HepG2 (cell line): ENCODE measurements around the gene DACT2. TPM values are rescaled to one million over a fixed set of nuclear protein-coding genes. Genes with fewer than 3 reads are reported as not detected.
A peak's percentile ranks its signal among the peaks of the same experiment; 100 is the strongest.

Experiments
- ATAC-seq: fragments of 200-7000 bp; cut with Tn5 transposase; 3 replicates; pipeline ENCODE4 v1.9.1; 2020; ENCODE audit warnings: mild to moderate bottlenecking, moderate library complexity
- BruUV-seq: library from RNA; stranded (reverse); fragments of 400-500 nt; replicated peaks from 2 replicates; lab custom pipeline; 2021; lab: Mats Ljungman, UMichigan
- CTCF ChIA-PET: fragments of 300-600 bp; formaldehyde crosslinking; extraction: SDS; loops from one replicate; lab custom pipeline; 2021; ENCODE audit warnings: low total read pairs, inconsistent platforms, low intra/inter-chr PET ratio; lab: Yijun Ruan, JAX
- POLR2A ChIA-PET: fragments of 350-600 bp; sonication (Branson Sonifier 250); formaldehyde crosslinking; loops from one replicate; lab custom pipeline; 2020; ENCODE audit warnings: antibody characterized with exemption, inconsistent platforms; lab: Yijun Ruan, JAX
- DNase-seq: peaks from one replicate; pipeline ENCODE4 v3.0.0-alpha.2; 2015; ENCODE audit warnings: low spot score
- FAIRE-seq: peaks from 3 replicates; lab custom pipeline; 2011; peaks lifted over from hg19 to GRCh38; lab: Jason Lieb, UNC
- H2AFZ ChIP-seq: one replicate; pipeline ENCODE4 v1.6.1; 2011; ENCODE audit warnings: low read length, inconsistent platforms
- H3K27ac ChIP-seq: fragments of 300-600 bp; 3 replicates; pipeline ENCODE4 v1.8.0; 2011; ENCODE audit warnings: mixed run types, mild to moderate bottlenecking, mixed read lengths, low read length, inconsistent platforms; ENCODE audit not compliant: insufficient read depth; ENCODE audit errors: extremely low read length
- H3K27me3 ChIP-seq, 2 experiments: fragments of 200-600 bp in 1 of 2; 2 replicates in 1 of 2; 3 replicates in 1 of 2; pipeline versions ENCODE4 v1.6.0 to v1.8.0; 2011; ENCODE audit warnings: low read length in 2 of 2, mild to moderate bottlenecking in 2 of 2, moderate library complexity in 2 of 2, inconsistent platforms in 1 of 2; ENCODE audit not compliant: insufficient read depth in 2 of 2, control insufficient read depth in 1 of 2
- H3K36me3 ChIP-seq, 2 experiments: fragments of 200-600 bp in 1 of 2; replicated peaks in 1 of 2; 2 replicates in 1 of 2; 3 replicates in 1 of 2; pipeline versions ENCODE4 v1.5.1 to v1.8.0; 2011; ENCODE audit warnings: low read length in 2 of 2, inconsistent platforms in 1 of 2; ENCODE audit not compliant: insufficient read depth in 2 of 2, control insufficient read depth in 1 of 2
- H3K4me1 ChIP-seq: 2 replicates; pipeline ENCODE4 v1.5.1; 2012; ENCODE audit warnings: low read length, inconsistent platforms; ENCODE audit not compliant: insufficient read depth
- H3K4me2 ChIP-seq: 2 replicates; pipeline ENCODE4 v1.6.0; 2011; ENCODE audit warnings: low read depth, low read length, inconsistent platforms
- H3K4me3 ChIP-seq, 3 experiments: fragments of 200-600 bp in 1 of 3; sonication (generic), shearing (Covaris generic) in 1 of 3; replicated peaks in 1 of 3; 2 replicates each; pipeline ENCODE4 v1.5.1; 2011 to 2016; ENCODE audit warnings: low read length in 3 of 3, inconsistent platforms in 2 of 3, low read depth in 2 of 3, mild to moderate bottlenecking in 2 of 3, control low read depth in 1 of 3, mixed read lengths in 1 of 3; ENCODE audit not compliant: insufficient read depth in 1 of 3
- H3K79me2 ChIP-seq: one replicate; pipeline ENCODE4 v1.6.1; 2011; ENCODE audit warnings: low read length, inconsistent platforms; ENCODE audit not compliant: insufficient read depth
- H3K9ac ChIP-seq: 2 replicates; pipeline ENCODE4 v1.6.0; 2011; ENCODE audit warnings: mild to moderate bottlenecking, low read depth, low read length, inconsistent platforms; ENCODE audit not compliant: insufficient read depth
- H3K9me3 ChIP-seq: 2 replicates; pipeline ENCODE4 v1.5.1; 2012; ENCODE audit warnings: mild to moderate bottlenecking, low read length
- H4K20me1 ChIP-seq: 2 replicates; pipeline ENCODE4 v1.6.0; 2011; ENCODE audit warnings: inconsistent platforms, mild to moderate bottlenecking, low read length, moderate library complexity; ENCODE audit not compliant: insufficient read depth
- ATF7 ChIP-seq, 2 experiments: fragments of 450-650 bp in 1 of 2; sonication (generic) in 1 of 2; formaldehyde crosslinking in 1 of 2; IDR thresholded peaks; 2 replicates each; pipeline versions ENCODE4 v1.4.0 to v1.6.1; 2016 to 2020; ENCODE audit warnings: antibody characterized with exemption in 1 of 2, mild to moderate bottlenecking in 1 of 2, missing genetic modification reagents in 1 of 2
- CREB1 ChIP-seq, 2 experiments: fragments of 450-650 bp in 1 of 2; IDR thresholded peaks; 2 replicates each; pipeline ENCODE4 v1.6.1; 2016 to 2017; ENCODE audit warnings: control low read depth in 1 of 2, mild to moderate bottlenecking in 1 of 2, missing compliant biosample characterization in 1 of 2, missing genetic modification characterization in 1 of 2
- EED ChIP-seq: sonication (generic); formaldehyde crosslinking; IDR thresholded peaks from 2 replicates; pipeline ENCODE4 v1.5.0; 2020; ENCODE audit warnings: mild to moderate bottlenecking, missing genetic modification reagents
- HNRNPLL ChIP-seq: fragments of 200-400 bp; formaldehyde crosslinking; IDR thresholded peaks from 2 replicates; pipeline ENCODE4 v1.6.1; 2017; ENCODE audit warnings: mild to moderate bottlenecking, low read depth, low read length; ENCODE audit not compliant: poor library complexity, severe bottlenecking
- MBNL3 ChIP-seq: fragments of 250-450 bp; sonication (Bioruptor Pico); conservative IDR thresholded peaks from 2 replicates; pipeline ENCODE4 v1.8.0; 2022; ENCODE audit warnings: mild to moderate bottlenecking, inconsistent platforms
- PAX8 ChIP-seq: sonication (generic); formaldehyde crosslinking; IDR thresholded peaks from 2 replicates; pipeline ENCODE4 v1.8.0; 2022; ENCODE audit warnings: mild to moderate bottlenecking, missing genetic modification reagents, borderline replicate concordance
- PHF5A ChIP-seq: IDR thresholded peaks from one replicate; pipeline ENCODE4 v1.6.1; 2018; ENCODE audit warnings: low read depth, missing genetic modification reagents; ENCODE audit not compliant: unreplicated experiment
- RBM39 ChIP-seq: fragments of 200-400 bp; formaldehyde crosslinking; IDR thresholded peaks from one replicate; pipeline ENCODE4 v1.6.1; 2018; ENCODE audit warnings: antibody characterized with exemption, mild to moderate bottlenecking, low read depth, low read length; ENCODE audit not compliant: poor library complexity, severe bottlenecking
- RFXAP ChIP-seq: sonication (generic); formaldehyde crosslinking; IDR thresholded peaks from 2 replicates; pipeline ENCODE4 v1.4.0; 2020; ENCODE audit warnings: missing genetic modification reagents, borderline replicate concordance
- SKIL ChIP-seq: sonication (generic); formaldehyde crosslinking; IDR thresholded peaks from 2 replicates; pipeline ENCODE4 v1.8.0; 2022; ENCODE audit warnings: missing genetic modification reagents, mild to moderate bottlenecking, moderate library complexity, borderline replicate concordance
- XRCC5 ChIP-seq: fragments of 200-400 bp; formaldehyde crosslinking; optimal IDR thresholded peaks from 2 replicates; pipeline ENCODE3; 2017; ENCODE audit warnings: mild to moderate bottlenecking, low read length
- ZBTB20 ChIP-seq: sonication (generic); formaldehyde crosslinking; IDR thresholded peaks from 2 replicates; pipeline ENCODE4 v1.8.1; 2023; ENCODE audit warnings: missing genetic modification reagents, low read depth, mild to moderate bottlenecking, borderline replicate concordance
- ZNF263 ChIP-seq: sonication (generic); formaldehyde crosslinking; IDR thresholded peaks from 2 replicates; pipeline ENCODE4 v1.4.0; 2020; ENCODE audit warnings: missing genetic modification reagents
- ZNF589 ChIP-seq: sonication (generic); formaldehyde crosslinking; conservative IDR thresholded peaks from 2 replicates; pipeline ENCODE4 v1.8.0; 2022; ENCODE audit warnings: mild to moderate bottlenecking, moderate library complexity, missing genetic modification reagents
- ZNF713 ChIP-seq: sonication (generic); formaldehyde crosslinking; IDR thresholded peaks from 2 replicates; pipeline ENCODE4 v1.4.0; 2020; ENCODE audit warnings: mild to moderate bottlenecking, missing genetic modification reagents
- ZSCAN31 ChIP-seq: sonication (generic); formaldehyde crosslinking; IDR thresholded peaks from 2 replicates; pipeline ENCODE4 v1.5.0; 2020; ENCODE audit warnings: low read depth, mild to moderate bottlenecking, missing genetic modification reagents
- WGBS: methylation state at CpG from one replicate; pipeline ENCODE4 v1.1.6; 2017; ENCODE audit warnings: low lambda C conversion rate; 5-methylcytosine and 5-hydroxymethylcytosine counted together
- in situ Hi-C: cut with HindIII; loops from 2 replicates; pipeline ENCODE4 v1.10.0; 2017; ENCODE audit warnings: low pct_unique_long_range_greater_than_20kb; ENCODE audit not compliant: extremely low pct_ligation_motif_present
- intact Hi-C: fragments of 100-400 bp; cut with micrococcal nuclease; formaldehyde crosslinking; loops from one replicate; pipeline ENCODE4 v1.10.0; 2022; ENCODE audit not compliant: unreplicated experiment
- polyA plus RNA-seq, 8 experiments: library from polyadenylated mRNA; depleted of rRNA in 3 of 8; stranded (reverse) in 7 of 8; unstranded in 1 of 8; fragments of >200 nt; fragmentation: Illumina TruSeq in 4 of 8; extraction: Trizol in 4 of 8; gene quantifications; 2 replicates each; pipeline versions ENCODE4 v1.2.1 to v1.2.3, GENCODE V29; 2011 to 2016; ENCODE audit warnings: low read depth in 4 of 8, missing spikeins in 1 of 8, mixed read lengths in 1 of 8; ENCODE audit not compliant: insufficient read depth in 1 of 8
- total RNA-seq, 5 experiments: library from RNA; depleted of rRNA; stranded (reverse); fragments of >200 nt; fragmentation: Illumina TruSeq; extraction: Trizol; gene quantifications; 2 replicates each; pipeline ENCODE4 v1.2.3, GENCODE V29; 2016; ENCODE audit warnings: low read depth in 1 of 5
- TF ChIP-seq, protein P1 (sequence below): sonication (generic); formaldehyde crosslinking; IDR thresholded peaks from 2 replicates; pipeline ENCODE4 v1.5.0; 2020; ENCODE audit warnings: missing genetic modification reagents

The DACT2 gene
- total and polyA plus RNA-seq, 2 of the 13 experiments (the other 11 are each of a cell fraction or from before 2014, with no cell fraction given) = 0.15 TPM; not detected in 1

- no peak for TF ChIP-seq ZNF713 (CRISPR knock-in tag)
- TF ChIP-seq, protein P1, sequence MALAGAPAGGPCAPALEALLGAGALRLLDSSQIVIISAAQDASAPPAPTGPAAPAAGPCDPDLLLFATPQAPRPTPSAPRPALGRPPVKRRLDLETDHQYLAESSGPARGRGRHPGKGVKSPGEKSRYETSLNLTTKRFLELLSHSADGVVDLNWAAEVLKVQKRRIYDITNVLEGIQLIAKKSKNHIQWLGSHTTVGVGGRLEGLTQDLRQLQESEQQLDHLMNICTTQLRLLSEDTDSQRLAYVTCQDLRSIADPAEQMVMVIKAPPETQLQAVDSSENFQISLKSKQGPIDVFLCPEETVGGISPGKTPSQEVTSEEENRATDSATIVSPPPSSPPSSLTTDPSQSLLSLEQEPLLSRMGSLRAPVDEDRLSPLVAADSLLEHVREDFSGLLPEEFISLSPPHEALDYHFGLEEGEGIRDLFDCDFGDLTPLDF (CRISPR knock-in tag) = no peak
- TF ChIP-seq PAX8 (CRISPR knock-in tag) = no peak
- TF ChIP-seq PHF5A (CRISPR knock-in tag) = peak; percentile 35
- TF ChIP-seq MBNL3 (CRISPR knock-in tag) = no peak
- no peak for TF ChIP-seq RBM39
- TF ChIP-seq EED (CRISPR knock-in tag) = no peak
- TF ChIP-seq ZBTB20 = peak; percentile 55; the same call in 1 of the 2 replicates
These were observed 7.0 kb upstream of the DACT2 start (continued) for GRCh38 chr6:168326294-168327261.

DNA sequence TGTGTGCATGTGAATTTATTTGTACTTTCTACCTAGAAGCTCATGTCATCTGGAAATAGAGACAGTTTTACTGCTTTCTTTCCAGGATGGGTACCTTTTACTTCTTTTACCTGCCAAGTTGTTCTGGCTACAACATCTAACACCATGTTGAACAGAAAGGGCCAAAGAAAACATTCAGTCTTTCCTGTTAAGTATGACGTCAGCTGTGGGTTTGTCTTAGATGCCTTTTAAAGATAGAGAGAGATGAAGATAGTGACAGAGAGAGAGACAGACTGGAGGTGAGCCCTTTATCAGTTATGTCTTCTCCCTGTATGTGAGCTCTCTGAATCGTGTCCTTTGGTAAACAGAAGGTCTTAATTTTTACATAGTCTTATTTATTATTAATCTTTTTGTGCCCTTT, 3.4 kb upstream of the DACT2 start:
- TF ChIP-seq SKIL (CRISPR knock-in tag) = no peak
- TF ChIP-seq ATF7 (IDR thresholded peaks at IDR 0.05) = peak; percentile 96
- TF ChIP-seq ATF7 (CRISPR knock-in tag; IDR thresholded peaks at IDR 0.05) = no peak
- TF ChIP-seq ZNF263 (CRISPR knock-in tag) = no peak
- TF ChIP-seq HNRNPLL = no peak
- TF ChIP-seq RFXAP (CRISPR knock-in tag) = no peak
- TF ChIP-seq XRCC5 = no peak
- TF ChIP-seq CREB1 (IDR thresholded peaks at IDR 0.05) = peak; percentile 92
- TF ChIP-seq CREB1 (CRISPR knock-in tag; IDR thresholded peaks at IDR 0.05) = 0 out of 2 replicates have a peak, but pooled peaks have one; percentile 0
- no peak for TF ChIP-seq ZSCAN31 (CRISPR knock-in tag)
- TF ChIP-seq ZNF589 (CRISPR knock-in tag) = no peak
- TF ChIP-seq, all 625 proteins: peak for 2
- CTCF ChIA-PET = no interaction called here
- ATAC-seq = no peak
- no peak for FAIRE-seq
- WGBS = 29% methylated on average over 2 of the region's 2 CpGs
- Histone ChIP-seq H3K36me3 (no peaks in the 10 kb centered on the region), H3K9ac (no peak overlapping the region), H3K4me2 (no peak overlapping the region), H3K4me1 (peaks cover 55% of the 10 kb centered on the region), H4K20me1 (no peaks in the 10 kb centered on the region), H3K27ac (no peak overlapping the region), H2AFZ (no peak overlapping the region), H3K79me2 (no peaks in the 10 kb centered on the region), H3K4me3 (no peak overlapping the region), H3K9me3 (peaks cover 11% of the 10 kb centered on the region; the same call in 1 of the 2 replicates), H3K27me3 (peaks cover 0 to 7% of the 10 kb centered on the region in 2 experiments; a peak in 2 of 5 replicates)
- BruUV-seq = no TSS peak
- in situ Hi-C loops (loop anchor here (5.0 kb wide), 1 partner anchor 51 kb away; no protein-coding TSS in a partner anchor), intact Hi-C loops (no loop called here)
- POLR2A ChIA-PET = no interaction called here
- DNase-seq = peak; percentile 45
